Vagina (tissue), 2 donors: Measurements from ENCODE around the gene PI4KA.

ENCODE experiments used
- POLR2A ChIP-seq, 2 donors: fragments of 450-650 bp; IDR thresholded peaks; one replicate each; pipeline ENCODE4 v1.6.1; 2017; ENCODE audit warnings: antibody characterized with exemption in 2 of 2, mild to moderate bottlenecking in 2 of 2, moderate library complexity in 2 of 2
- TF ChIP-seq, protein P1 (sequence below), 3 experiments: fragments of 450-650 bp in 2 of 3; fragments of 200-600 bp in 1 of 3; sonication (generic) in 1 of 3; IDR thresholded peaks; one replicate each; pipeline ENCODE4 v1.5.1; 2017 to 2019; ENCODE audit warnings: antibody characterized with exemption in 3 of 3, mild to moderate bottlenecking in 2 of 3, moderate library complexity in 2 of 3

DNA sequence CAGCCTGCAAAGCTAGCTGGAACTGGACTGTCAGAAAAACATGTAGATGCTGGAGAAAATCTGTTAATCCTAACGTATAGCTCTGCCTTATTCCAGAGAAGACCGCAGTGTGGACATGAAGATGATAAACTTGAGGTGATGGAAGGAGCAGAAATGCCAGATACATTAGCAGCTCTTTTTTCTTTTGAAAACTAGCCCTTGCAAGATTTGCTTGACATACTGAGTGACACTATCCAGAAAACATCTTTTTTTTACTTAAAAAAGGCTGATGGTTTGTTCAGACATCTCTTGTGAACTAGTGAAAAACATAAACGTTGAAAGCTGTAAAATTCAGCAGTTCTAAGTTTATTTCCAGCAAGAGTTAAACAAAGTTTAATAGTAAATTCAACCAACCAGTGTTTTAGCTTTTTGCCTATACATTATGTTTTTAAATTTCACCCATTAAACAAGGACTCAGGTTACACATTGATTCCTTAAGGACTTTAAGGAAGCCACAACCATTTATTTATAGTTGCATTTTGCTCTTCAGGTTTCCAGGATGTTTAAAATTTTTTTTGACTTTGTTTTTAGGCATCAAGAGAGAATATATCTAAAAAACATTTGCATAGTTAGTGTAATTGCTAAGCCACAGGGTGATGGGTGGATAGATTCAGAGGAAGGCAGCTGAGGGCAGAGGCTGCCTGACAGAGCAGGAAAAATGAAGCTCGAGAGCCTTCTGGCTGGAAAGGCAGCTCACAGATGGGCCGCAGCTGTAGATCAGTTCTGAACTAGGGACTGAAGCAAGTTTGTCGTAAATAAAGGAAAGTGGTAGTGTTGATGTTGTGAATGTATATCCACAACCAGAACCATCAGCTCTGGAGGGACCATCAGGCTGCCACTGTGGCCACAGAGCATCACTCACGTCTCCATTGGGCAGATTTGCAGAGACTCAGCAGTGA lies 9.7 kb upstream of the PI4KA start:
- TF ChIP-seq, protein P1, sequence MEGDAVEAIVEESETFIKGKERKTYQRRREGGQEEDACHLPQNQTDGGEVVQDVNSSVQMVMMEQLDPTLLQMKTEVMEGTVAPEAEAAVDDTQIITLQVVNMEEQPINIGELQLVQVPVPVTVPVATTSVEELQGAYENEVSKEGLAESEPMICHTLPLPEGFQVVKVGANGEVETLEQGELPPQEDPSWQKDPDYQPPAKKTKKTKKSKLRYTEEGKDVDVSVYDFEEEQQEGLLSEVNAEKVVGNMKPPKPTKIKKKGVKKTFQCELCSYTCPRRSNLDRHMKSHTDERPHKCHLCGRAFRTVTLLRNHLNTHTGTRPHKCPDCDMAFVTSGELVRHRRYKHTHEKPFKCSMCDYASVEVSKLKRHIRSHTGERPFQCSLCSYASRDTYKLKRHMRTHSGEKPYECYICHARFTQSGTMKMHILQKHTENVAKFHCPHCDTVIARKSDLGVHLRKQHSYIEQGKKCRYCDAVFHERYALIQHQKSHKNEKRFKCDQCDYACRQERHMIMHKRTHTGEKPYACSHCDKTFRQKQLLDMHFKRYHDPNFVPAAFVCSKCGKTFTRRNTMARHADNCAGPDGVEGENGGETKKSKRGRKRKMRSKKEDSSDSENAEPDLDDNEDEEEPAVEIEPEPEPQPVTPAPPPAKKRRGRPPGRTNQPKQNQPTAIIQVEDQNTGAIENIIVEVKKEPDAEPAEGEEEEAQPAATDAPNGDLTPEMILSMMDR (IDR thresholded peaks at IDR 0.05): no peak
- TF ChIP-seq POLR2A (IDR thresholded peaks at IDR 0.05): no peak
